GM23248 (cell line): ENCODE data around the gene SNX27. TPM values are rescaled to one million over a fixed set of nuclear protein-coding genes. Genes with fewer than 3 reads are reported as not detected.

ENCODE experiments used
- DNase-seq: peaks from one replicate; pipeline ENCODE4 v3.0.0-alpha.2; 2015
- H2AFZ ChIP-seq: fragments of 200-600 bp; sonication (generic); 2 replicates; pipeline ENCODE4 v1.6.1; 2016; ENCODE audit warnings: antibody characterized with exemption
- H3F3A ChIP-seq: fragments of 200-600 bp; sonication (generic); 2 replicates; pipeline ENCODE4 v1.6.1; 2016; ENCODE audit warnings: mild to moderate bottlenecking, antibody characterized with exemption, mixed run types; ENCODE audit not compliant: insufficient read depth
- H3K27ac ChIP-seq: fragments of 200-600 bp; sonication (generic); 2 replicates; pipeline ENCODE4 v1.5.1; 2016; ENCODE audit warnings: mild to moderate bottlenecking
- H3K27me3 ChIP-seq: fragments of 200-600 bp; sonication (generic); replicated peaks from 2 replicates; pipeline ENCODE4 v1.6.1; 2016; ENCODE audit warnings: mild to moderate bottlenecking; ENCODE audit not compliant: insufficient read depth
- H3K36me3 ChIP-seq: fragments of 200-600 bp; sonication (generic); 2 replicates; pipeline ENCODE4 v1.6.1; 2016; ENCODE audit warnings: low read depth, mild to moderate bottlenecking
- H3K4me1 ChIP-seq: fragments of 200-600 bp; sonication (generic); 2 replicates; pipeline ENCODE4 v1.6.1; 2016; ENCODE audit warnings: mild to moderate bottlenecking; ENCODE audit not compliant: insufficient read depth
- H3K4me2 ChIP-seq: fragments of 200-600 bp; sonication (generic); one replicate; pipeline ENCODE4 v1.6.1; 2016; ENCODE audit warnings: mild to moderate bottlenecking; ENCODE audit not compliant: unreplicated experiment
- H3K4me3 ChIP-seq: fragments of 200-600 bp; sonication (generic); 2 replicates; pipeline ENCODE4 v1.5.1; 2016; ENCODE audit warnings: mild to moderate bottlenecking
- H3K79me2 ChIP-seq: fragments of 200-600 bp; sonication (generic); 2 replicates; pipeline ENCODE4 v1.6.1; 2016; ENCODE audit warnings: mild to moderate bottlenecking; ENCODE audit not compliant: insufficient read depth
- H3K9ac ChIP-seq: fragments of 200-600 bp; sonication (generic); 2 replicates; pipeline ENCODE4 v1.6.1; 2016; ENCODE audit warnings: mild to moderate bottlenecking
- H3K9me2 ChIP-seq: fragments of 200-600 bp; sonication (generic); 2 replicates; pipeline ENCODE4 v1.6.1; 2016; ENCODE audit warnings: mixed run types, mild to moderate bottlenecking, moderate library complexity; ENCODE audit not compliant: insufficient read depth
- H3K9me3 ChIP-seq: fragments of 200-600 bp; sonication (generic); one replicate; pipeline ENCODE4 v1.6.1; 2017; ENCODE audit warnings: low read depth
- H4K20me1 ChIP-seq: fragments of 200-600 bp; sonication (generic); 2 replicates; pipeline ENCODE4 v1.6.0; 2016; ENCODE audit not compliant: insufficient read depth
- EZH2 ChIP-seq: fragments of 200-600 bp; sonication (generic); IDR thresholded peaks from 2 replicates; pipeline ENCODE4 v1.6.1; 2018; ENCODE audit warnings: antibody characterized with exemption, mild to moderate bottlenecking; ENCODE audit not compliant: insufficient read depth, poor library complexity, severe bottlenecking
- EZH2phosphoT487 ChIP-seq: fragments of 200-600 bp; sonication (generic); IDR thresholded peaks from 2 replicates; pipeline ENCODE4 v1.6.1; 2018; ENCODE audit warnings: antibody characterized with exemption, moderate library complexity, mild to moderate bottlenecking, low read depth; ENCODE audit not compliant: insufficient read depth
- WGBS, 2 experiments: methylation state at CpG; one replicate each; pipeline ENCODE4 v1.1.6; 2015 to 2017; ENCODE audit warnings: low lambda C conversion rate in 2 of 2, low coverage in 1 of 2; ENCODE audit errors: missing lambda C conversion rate in 2 of 2; 5-methylcytosine and 5-hydroxymethylcytosine counted together
- in situ Hi-C: fragments of 300-500 bp; cut with MboI; formaldehyde crosslinking; loops from 2 replicates; pipeline ENCODE4 v1.15.0; 2020
- polyA plus RNA-seq: library from polyadenylated mRNA; unstranded; fragments of >200 nt; fragmentation: Nextera tagmentation; extraction: Ambion mirVana; gene quantifications from 2 replicates; pipeline ENCODE4 v1.2.1, GENCODE V29; 2016
- total RNA-seq: library from RNA; depleted of rRNA; stranded (reverse); fragments of >200 nt; shearing (Covaris generic); gene quantifications from 2 replicates; pipeline ENCODE4 v1.2.3, GENCODE V29; 2014

SNX27 gene
- total and polyA plus RNA-seq, 2 experiments from 2014 or later = 12.0 to 18.0 TPM

DNA sequence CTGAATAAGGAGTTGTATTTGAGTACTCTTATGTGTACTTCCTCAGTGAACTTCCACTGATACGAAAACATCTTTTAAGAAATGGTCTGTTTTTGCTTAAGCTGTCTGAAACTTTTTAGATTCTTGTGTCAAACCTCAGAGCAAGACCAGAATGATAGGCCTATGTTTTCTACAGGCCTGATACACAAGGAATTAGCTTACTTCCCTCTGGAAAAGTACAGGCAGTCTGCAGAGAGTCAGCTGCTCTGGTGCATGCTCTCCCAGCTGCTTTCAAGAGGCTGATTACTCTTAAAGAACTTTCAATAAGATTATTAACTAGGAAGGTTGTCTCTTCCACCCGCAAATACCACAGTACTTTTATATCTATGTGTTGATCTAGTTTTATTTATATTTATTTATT lies 9.5 kb downstream of the SNX27 start:
- in situ Hi-C loops = no loop called here
- Histone ChIP-seq H3K4me2 (no peak overlapping the region), H2AFZ (no peak overlapping the region), H3K36me3 (no peaks in the 10 kb centered on the region), H3F3A (peaks cover 14% of the 10 kb centered on the region; the same call in 1 of the 2 replicates), H3K9me3 (no peaks in the 10 kb centered on the region), H4K20me1 (peaks cover 5% of the 10 kb centered on the region; the same call in 1 of the 2 replicates), H3K4me1 (peaks cover 24% of the 10 kb centered on the region), H3K9me2 (no peaks in the 10 kb centered on the region), H3K4me3 (no peak overlapping the region), H3K27me3 (no peaks in the 10 kb centered on the region), H3K79me2 (peaks cover 95% of the 10 kb centered on the region), H3K27ac (no peak overlapping the region), H3K9ac (no peak overlapping the region)
- 37 to 45% methylated on average over 2 of the region's 2 CpGs for WGBS, 2 experiments
- no peak for DNase-seq
- no peak for TF ChIP-seq EZH2phosphoT487
- TF ChIP-seq EZH2 = no peak

DNA sequence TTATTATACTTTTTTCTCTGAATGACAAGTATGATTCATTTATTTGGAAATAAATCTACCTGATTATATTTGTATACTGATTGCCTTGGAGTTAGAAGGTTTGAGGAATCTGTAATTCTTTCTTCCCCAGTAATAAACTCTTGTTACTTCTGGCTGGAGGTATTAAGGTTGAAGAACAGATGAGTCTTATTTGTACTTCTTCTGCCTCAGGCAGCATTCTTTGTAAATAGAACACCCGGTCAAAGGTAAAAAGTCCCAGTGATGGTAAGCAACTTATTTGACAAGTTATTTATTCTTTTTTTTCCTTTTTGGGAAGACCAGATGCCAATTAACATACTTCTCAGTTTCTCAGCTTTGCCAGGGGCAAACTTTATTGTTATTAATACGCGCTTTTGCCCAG lies 12.9 kb downstream of the SNX27 start:
- H3K4me3 ChIP-seq = no peak overlapping the region
- WGBS, 2 experiments = 99 to 100% methylated on average over 3 of the region's 3 CpGs

DNA sequence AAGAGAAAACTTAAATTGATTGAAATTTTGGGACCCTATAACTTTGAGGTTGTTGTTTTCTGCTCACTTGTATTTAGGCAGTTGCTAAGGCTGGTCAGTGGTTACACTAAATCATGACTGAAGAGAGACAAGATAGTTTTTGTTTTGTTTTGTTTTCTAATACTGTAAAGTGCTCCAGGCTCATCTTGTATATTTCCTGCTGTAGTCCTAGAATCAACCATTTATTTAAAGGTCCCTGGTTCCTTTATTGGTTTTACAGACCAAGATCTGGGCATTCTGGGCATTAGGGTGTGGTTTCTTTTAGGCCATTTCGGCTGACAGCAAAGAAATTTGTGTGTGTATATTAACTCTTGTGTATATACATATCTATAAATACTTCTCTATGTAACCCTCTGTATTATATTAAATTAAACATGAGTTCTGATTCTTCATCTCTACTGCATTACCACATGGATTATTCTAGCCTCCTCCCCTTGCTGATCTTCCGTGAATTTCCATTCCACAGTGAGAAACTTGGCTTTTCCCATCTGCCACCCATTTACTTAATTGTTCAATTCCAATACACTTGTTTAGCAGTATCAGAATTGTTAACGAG lies 15.0 kb downstream of the SNX27 start:
- Histone ChIP-seq H3K4me2 (no peak overlapping the region), H3K4me1 (no peaks in the 10 kb centered on the region), H3K9ac (no peak overlapping the region), H3F3A (0 out of 2 replicates have a peak, but pooled peaks cover 4% of the 10 kb centered on the region), H3K4me3 (no peak overlapping the region), H3K9me2 (no peaks in the 10 kb centered on the region), H2AFZ (no peak overlapping the region), H3K9me3 (no peaks in the 10 kb centered on the region), H3K27me3 (no peaks in the 10 kb centered on the region), H3K79me2 (peaks cover 85% of the 10 kb centered on the region), H4K20me1 (peaks cover 4% of the 10 kb centered on the region; the same call in 1 of the 2 replicates), H3K27ac (no peak overlapping the region), H3K36me3 (no peaks in the 10 kb centered on the region)
- no peak for DNase-seq
- TF ChIP-seq EZH2phosphoT487 = no peak
- TF ChIP-seq EZH2 = no peak
- in situ Hi-C loops = no loop called here
- 67 to 70% methylated on average over 3 of the region's 3 CpGs for WGBS, 2 experiments

More for the DNA sequence above, 12.9 kb downstream of the SNX27 start:
- no peaks in the 10 kb centered on the region for H3K27me3 ChIP-seq
- no peak overlapping the region for H2AFZ ChIP-seq
- H3K9ac ChIP-seq = no peak overlapping the region
- TF ChIP-seq EZH2 (no peak), EZH2phosphoT487 (no peak)
- no peak overlapping the region for H3K27ac ChIP-seq
- H3K4me1 ChIP-seq = peaks cover 10% of the 10 kb centered on the region
- in situ Hi-C loops = no loop called here
- peaks cover 92% of the 10 kb centered on the region for H3K79me2 ChIP-seq
- no peak for DNase-seq
- H3K36me3 ChIP-seq = no peaks in the 10 kb centered on the region
- no peaks in the 10 kb centered on the region for H3K9me3 ChIP-seq
- peaks cover 9% of the 10 kb centered on the region; the same call in 1 of the 2 replicates for H3F3A ChIP-seq
- H3K9me2 ChIP-seq = no peaks in the 10 kb centered on the region
- H3K4me2 ChIP-seq = no peak overlapping the region
- peaks cover 5% of the 10 kb centered on the region; the same call in 1 of the 2 replicates for H4K20me1 ChIP-seq

DNA sequence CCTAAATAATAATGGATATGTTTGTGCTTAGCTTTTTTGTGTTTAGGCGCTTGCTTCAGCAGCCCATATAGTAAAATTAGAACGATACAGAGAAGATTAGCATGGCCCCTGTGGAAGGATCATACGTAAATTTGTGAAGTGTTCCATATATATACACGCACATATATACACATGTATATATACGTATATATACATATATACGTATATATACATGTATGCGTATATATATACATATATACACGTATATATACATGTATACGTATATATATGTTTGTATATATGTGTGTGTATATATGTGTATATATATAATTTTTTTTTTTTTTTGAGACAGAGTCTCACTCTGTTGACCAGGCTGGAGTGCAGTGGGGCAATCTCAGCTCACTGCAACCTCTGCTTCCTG lies 17.4 kb downstream of the SNX27 start:
- H3K9me2 ChIP-seq = no peaks in the 10 kb centered on the region
- no peak overlapping the region for H3K9ac ChIP-seq
- in situ Hi-C loops = no loop called here
- no peaks in the 10 kb centered on the region for H3K4me1 ChIP-seq
- H3K36me3 ChIP-seq = no peaks in the 10 kb centered on the region
- no peak for TF ChIP-seq EZH2
- TF ChIP-seq EZH2phosphoT487 = no peak
- no peaks in the 10 kb centered on the region for H4K20me1 ChIP-seq
- no peak for DNase-seq
- 78 to 82% methylated on average over 9 of the region's 9 CpGs for WGBS, 2 experiments
- no peaks in the 10 kb centered on the region for H3K27me3 ChIP-seq
- no peak overlapping the region for H3K4me3 ChIP-seq
- H3K9me3 ChIP-seq = no peaks in the 10 kb centered on the region
- no peak overlapping the region for H3K4me2 ChIP-seq
- no peak overlapping the region for H3K27ac ChIP-seq
- no peak overlapping the region for H2AFZ ChIP-seq
- H3F3A ChIP-seq = no peaks in the 10 kb centered on the region
- H3K79me2 ChIP-seq = peaks cover 84% of the 10 kb centered on the region
